A673 (cell line): ENCODE data around the gene PRR30.

Source experiments
- EZH2 ChIP-seq: fragments of 200-600 bp; sonication (generic); IDR thresholded peaks from 2 replicates; pipeline ENCODE4 v1.6.1; 2017; ENCODE audit warnings: borderline replicate concordance, low read depth, mild to moderate bottlenecking, mixed read lengths, antibody characterized with exemption, low read length; ENCODE audit not compliant: poor library complexity, severe bottlenecking
- TF ChIP-seq, protein P1 (sequence below): fragments of 300-800, 200-600 bp; sonication (generic); conservative IDR thresholded peaks from 2 replicates; pipeline ENCODE4 v1.5.1; 2017; ENCODE audit warnings: low read depth, mild to moderate bottlenecking, antibody characterized with exemption, low read length, moderate library complexity, mixed read lengths

DNA sequence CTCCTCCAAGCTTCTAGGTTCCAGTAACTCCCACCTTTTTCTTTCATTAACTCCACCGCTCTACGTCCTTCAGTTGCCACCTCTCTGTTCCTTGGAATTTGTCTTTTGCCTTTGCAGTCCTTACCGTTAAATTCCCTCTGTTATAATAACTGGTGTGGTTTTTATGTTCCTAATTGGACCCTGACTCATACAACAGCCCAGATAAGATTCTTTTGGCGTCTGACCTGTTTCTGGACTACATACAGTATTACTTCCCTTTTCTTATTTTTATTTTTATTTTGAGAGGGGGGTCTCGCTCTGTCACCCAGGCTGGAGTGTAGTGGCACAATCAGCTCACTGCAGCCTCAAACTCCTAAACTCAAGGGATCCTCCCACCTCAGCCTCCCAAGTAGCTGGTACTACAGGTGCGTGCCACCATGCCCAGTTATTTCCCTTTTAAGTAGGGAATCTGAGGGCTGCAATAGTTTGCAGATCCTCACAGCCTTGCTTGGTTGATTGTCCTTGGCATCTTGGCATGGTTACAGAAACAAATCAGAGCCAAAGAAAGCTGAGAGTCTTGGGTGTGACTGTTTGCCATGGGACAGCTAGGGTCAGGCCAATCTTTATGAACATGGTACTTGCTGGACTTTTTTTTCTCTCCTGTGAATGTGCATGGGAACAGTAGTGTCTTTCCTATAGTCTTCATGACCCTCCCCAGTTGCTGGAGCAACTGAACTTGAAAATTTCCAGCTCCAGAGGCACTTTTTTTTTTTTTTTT is 31.5 kb upstream of the PRR30 start:
- TF ChIP-seq, protein P1, sequence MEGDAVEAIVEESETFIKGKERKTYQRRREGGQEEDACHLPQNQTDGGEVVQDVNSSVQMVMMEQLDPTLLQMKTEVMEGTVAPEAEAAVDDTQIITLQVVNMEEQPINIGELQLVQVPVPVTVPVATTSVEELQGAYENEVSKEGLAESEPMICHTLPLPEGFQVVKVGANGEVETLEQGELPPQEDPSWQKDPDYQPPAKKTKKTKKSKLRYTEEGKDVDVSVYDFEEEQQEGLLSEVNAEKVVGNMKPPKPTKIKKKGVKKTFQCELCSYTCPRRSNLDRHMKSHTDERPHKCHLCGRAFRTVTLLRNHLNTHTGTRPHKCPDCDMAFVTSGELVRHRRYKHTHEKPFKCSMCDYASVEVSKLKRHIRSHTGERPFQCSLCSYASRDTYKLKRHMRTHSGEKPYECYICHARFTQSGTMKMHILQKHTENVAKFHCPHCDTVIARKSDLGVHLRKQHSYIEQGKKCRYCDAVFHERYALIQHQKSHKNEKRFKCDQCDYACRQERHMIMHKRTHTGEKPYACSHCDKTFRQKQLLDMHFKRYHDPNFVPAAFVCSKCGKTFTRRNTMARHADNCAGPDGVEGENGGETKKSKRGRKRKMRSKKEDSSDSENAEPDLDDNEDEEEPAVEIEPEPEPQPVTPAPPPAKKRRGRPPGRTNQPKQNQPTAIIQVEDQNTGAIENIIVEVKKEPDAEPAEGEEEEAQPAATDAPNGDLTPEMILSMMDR, result no peak
- TF ChIP-seq EZH2, result no peak
